Ishikawa (cell line): ENCODE results near the gene GBA3.

Experiments used
- CEBPB ChIP-seq: IDR thresholded peaks from 2 replicates; pipeline ENCODE4 v1.6.1; 2012
- CREB1 ChIP-seq: IDR thresholded peaks from 2 replicates; pipeline ENCODE4 v1.6.1; 2012; ENCODE audit warnings: low read depth
- EGR1 ChIP-seq: IDR thresholded peaks from 2 replicates; pipeline ENCODE4 v1.6.1; 2012
- EP300 ChIP-seq: IDR thresholded peaks from 2 replicates; pipeline ENCODE4 v1.6.1; 2012; ENCODE audit warnings: borderline replicate concordance
- FOXM1 ChIP-seq: IDR thresholded peaks from 2 replicates; pipeline ENCODE4 v1.6.1; 2012; ENCODE audit warnings: low read depth, borderline replicate concordance
- NFIC ChIP-seq: IDR thresholded peaks from 2 replicates; pipeline ENCODE4 v1.6.1; 2012
- RAD21 ChIP-seq: IDR thresholded peaks from 2 replicates; pipeline ENCODE4 v1.6.1; 2012; ENCODE audit warnings: low read depth
- REST ChIP-seq: IDR thresholded peaks from 2 replicates; pipeline ENCODE4 v1.6.1; 2012; ENCODE audit warnings: low read depth, mild to moderate bottlenecking
- TAF1 ChIP-seq: IDR thresholded peaks from 2 replicates; pipeline ENCODE4 v1.6.1; 2012; ENCODE audit warnings: low read depth, mild to moderate bottlenecking
- TCF12 ChIP-seq: IDR thresholded peaks from 2 replicates; pipeline ENCODE4 v1.6.1; 2012; ENCODE audit warnings: low read depth
- TEAD4 ChIP-seq: IDR thresholded peaks from 2 replicates; pipeline ENCODE4 v1.6.1; 2012
- USF1 ChIP-seq: IDR thresholded peaks from 2 replicates; pipeline ENCODE4 v1.6.1; 2012
- YY1 ChIP-seq: IDR thresholded peaks from 2 replicates; pipeline ENCODE4 v1.6.1; 2012; ENCODE audit warnings: low read depth
- ZBTB7A ChIP-seq: IDR thresholded peaks from 2 replicates; pipeline ENCODE4 v1.6.1; 2012; ENCODE audit warnings: low read depth
- TF ChIP-seq, protein P1 (sequence below): IDR thresholded peaks from 2 replicates; pipeline ENCODE4 v1.6.1; 2012

The GBA3 gene

DNA sequence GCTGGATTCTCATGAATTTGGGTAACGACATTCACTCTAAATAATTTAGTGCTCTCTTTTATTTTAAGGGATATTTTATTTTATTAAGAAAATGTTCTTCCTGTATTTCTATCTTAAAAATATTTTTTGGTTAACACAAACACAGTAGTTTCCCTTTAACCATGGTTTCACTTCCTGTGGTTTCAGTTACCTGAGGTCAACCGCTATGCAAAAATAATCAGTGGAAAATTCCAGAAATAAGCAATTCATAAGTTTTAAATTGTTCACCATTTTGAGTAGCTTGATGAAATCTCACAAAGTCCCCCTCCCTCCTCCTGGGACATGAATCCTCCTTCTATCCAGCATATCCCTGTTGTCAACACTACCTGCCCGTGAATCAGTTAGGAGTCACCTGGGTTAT, 71.4 kb downstream of the GBA3 start:
- TF ChIP-seq ZBTB7A (no peak), CEBPB (no peak), EP300 (no peak), CREB1 (no peak), RAD21 (no peak), YY1 (no peak), NFIC (no peak), USF1 (no peak), TAF1 (no peak), TCF12 (no peak), FOXM1 (no peak), EGR1 (no peak), TEAD4 (no peak), REST (no peak)
- TF ChIP-seq, protein P1, sequence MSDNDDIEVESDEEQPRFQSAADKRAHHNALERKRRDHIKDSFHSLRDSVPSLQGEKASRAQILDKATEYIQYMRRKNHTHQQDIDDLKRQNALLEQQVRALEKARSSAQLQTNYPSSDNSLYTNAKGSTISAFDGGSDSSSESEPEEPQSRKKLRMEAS, result no peak

- TF ChIP-seq TCF12 (no peak), CEBPB (no peak), USF1 (no peak), NFIC (no peak), TAF1 (no peak)
These were observed 73.3 kb downstream of the GBA3 start for GRCh38 chr4:22766068-22766467.

DNA sequence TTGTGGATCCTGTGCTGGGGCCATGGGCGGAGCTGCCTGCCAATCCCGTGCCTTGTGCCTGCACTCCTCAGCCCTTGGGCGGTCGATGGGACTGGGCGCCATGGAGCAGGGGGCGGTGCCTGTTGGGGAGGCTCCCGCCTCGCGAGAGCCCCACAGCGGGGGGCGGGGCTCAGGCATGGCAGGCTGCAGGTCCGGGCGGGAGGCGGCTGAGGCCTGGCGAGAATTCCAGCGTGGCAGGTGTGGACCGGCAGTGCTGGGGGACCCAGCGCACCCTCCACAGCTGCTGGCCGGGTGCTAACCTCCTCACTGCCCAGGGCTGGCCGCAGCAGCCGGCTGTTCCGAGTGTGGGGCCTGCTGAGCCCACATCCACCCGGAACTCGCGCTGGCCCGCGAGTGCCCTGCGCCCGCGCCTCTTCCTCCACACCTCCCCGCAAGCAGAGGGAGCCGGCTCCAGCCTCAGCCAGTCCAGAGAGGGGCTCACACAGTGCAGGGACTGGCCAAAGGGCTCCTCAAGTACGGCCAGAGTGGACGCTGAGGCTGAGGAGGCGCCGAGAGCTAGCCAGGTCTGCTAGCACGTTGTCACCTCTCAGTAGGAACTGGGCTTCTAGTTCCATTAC, 85.9 kb downstream of the GBA3 start:
- TF ChIP-seq EP300 (no peak), NFIC (no peak), EGR1 (no peak), RAD21 (no peak), ZBTB7A (no peak), TCF12 (no peak), CEBPB (no peak), FOXM1 (no peak), YY1 (no peak), CREB1 (no peak), TEAD4 (no peak), TAF1 (no peak), USF1 (no peak), REST (no peak)
- TF ChIP-seq, protein P1, result no peak

GRCh38 chr4:22780317-22780716, 87.6 kb downstream of the GBA3 start:
- TF ChIP-seq USF1, result no peak
- TF ChIP-seq TEAD4, result no peak
- TF ChIP-seq CREB1, result no peak

- TF ChIP-seq RAD21 (no peak), USF1 (no peak), EGR1 (no peak), CEBPB (no peak), TAF1 (no peak), CREB1 (no peak), FOXM1 (no peak), NFIC (no peak), EP300 (no peak), YY1 (no peak), TEAD4 (no peak), TCF12 (no peak), ZBTB7A (no peak), REST (no peak)
- TF ChIP-seq, protein P1, result no peak
These were observed 88.1 kb downstream of the GBA3 start for GRCh38 chr4:22780797-22781196.
